Left colon (tissue), 2 donors: ENCODE results near the gene YWHAB. TPM values are rescaled to one million over a fixed set of nuclear protein-coding genes. Genes with fewer than 3 reads are reported as not detected.

Experiments
- ATAC-seq: fragments of 200-7000 bp; cut with Tn5 transposase; one replicate; pipeline ENCODE4 v1.9.1; 2020; ENCODE audit warnings: mild to moderate bottlenecking, moderate library complexity
- DNase-seq, 2 donors: peaks; one replicate each; pipeline ENCODE4 v3.0.0-alpha.2; 2020
- intact Hi-C, 2 donors: fragments of 100-400 bp; cut with DNase I in 1 of 2; cut with micrococcal nuclease in 1 of 2; formaldehyde crosslinking; loops; one replicate each; pipeline versions ENCODE4 v1.11.2 to v1.14.0; 2022; cut with DNase I, micrococcal nuclease
- total RNA-seq, 2 donors: library from RNA; stranded (reverse); fragmentation: NEBNext Ultra II Directional; extraction: Animal tissue kit (Norgen Biotek cat#: 25700); gene quantifications; one replicate each; pipeline ENCODE4 v1.2.1, GENCODE V29; 2021
- donor health status: DM: no; HTN: no; CAD: no.
- donor health status: DM: yes; HTN: yes; CAD: no.

YWHAB gene
- total RNA-seq, 2 donors from 2014 or later: 250 to 271 TPM

DNA sequence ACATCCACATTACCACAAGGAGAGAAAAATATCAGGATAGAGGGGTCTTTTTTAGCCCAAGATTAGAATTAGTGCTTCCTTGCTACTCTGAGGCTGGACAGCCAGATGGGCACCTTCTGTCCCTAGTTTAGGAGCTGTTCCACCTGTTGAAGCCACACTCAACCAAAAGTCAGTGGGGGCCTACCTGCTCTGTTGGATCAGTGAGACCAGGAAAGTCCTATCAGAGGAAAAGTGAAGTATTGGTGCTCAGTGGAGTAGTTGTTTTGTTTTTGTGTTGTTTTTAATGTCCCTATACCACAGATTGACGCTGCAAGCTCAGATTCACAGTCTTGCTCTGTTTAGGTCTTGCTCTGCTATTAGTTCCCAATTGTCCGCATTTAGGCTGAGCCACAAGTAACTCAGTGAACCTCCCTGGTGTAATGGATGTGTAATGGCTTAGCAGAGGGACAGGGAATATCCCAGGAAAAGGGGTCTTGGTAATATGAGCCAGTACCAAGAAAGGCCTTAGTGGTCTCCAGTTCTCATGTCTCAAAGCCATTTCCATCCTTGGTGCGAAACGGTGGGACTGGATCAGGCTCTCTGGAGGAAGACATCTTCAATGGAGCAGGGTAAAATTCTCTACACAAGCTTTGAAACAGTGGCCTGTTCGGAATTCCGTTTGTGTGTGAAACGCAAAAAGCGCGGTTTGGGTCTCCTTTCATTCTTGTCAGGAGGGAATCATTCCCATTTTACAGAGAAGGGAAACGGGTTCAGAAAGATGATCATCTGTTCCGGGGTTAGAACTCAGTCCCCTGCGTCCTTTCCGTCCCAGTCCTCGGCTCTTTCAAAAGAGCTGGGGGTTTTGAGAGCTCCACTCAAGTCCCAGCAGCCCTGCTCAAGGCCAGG, 23.7 kb downstream of the YWHAB start:
- DNase-seq (no peak), ATAC-seq (no peak)
- intact Hi-C loops: no loop called here

DNA sequence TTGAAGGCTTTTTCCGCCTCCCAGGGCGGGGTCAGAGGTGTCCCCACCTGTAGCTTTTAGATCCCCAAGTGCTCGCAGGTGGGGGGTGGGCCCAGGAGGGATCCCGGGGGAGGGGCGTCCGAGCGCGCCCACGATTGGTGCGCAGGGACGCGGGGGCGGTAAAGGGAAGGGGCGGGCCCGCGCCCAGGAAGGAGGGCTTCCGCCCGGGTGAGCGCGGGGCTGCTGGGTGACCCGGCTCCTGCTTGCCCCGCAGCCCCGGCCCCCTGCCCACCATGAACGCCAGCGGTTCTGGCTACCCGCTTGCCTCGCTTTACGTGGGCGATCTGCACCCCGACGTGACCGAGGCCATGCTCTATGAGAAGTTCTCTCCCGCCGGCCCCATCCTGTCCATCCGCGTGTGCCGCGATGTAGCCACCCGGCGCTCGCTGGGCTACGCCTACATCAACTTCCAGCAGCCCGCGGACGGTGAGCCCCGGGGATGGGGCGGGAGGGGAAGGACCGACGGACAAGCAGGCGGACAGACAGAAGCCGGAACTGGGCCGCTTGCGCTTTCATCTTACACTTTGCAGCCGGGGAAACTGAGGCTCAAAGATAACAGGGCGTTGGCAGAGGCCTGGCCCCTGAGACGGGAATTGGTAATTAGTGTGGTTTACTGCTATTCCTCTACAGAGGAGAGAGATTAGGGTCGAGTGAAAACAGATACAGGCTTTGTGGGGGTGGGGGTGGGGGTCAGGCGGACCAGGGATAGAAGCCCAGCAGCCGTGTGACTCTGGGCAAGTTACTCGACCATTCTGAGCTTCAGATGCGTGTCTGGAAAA, 24.6 kb downstream of the YWHAB start, which contains the start of gene PABPC1L:
PABPC1L (plus strand) TSS at position 189 of the 818 bp plus-strand sequence; CDS start at position 273, 84 bp downstream.
- peak; percentile 80 to 84 for DNase-seq
- intact Hi-C loops: no loop called here
- ATAC-seq: peak; percentile 86

DNA sequence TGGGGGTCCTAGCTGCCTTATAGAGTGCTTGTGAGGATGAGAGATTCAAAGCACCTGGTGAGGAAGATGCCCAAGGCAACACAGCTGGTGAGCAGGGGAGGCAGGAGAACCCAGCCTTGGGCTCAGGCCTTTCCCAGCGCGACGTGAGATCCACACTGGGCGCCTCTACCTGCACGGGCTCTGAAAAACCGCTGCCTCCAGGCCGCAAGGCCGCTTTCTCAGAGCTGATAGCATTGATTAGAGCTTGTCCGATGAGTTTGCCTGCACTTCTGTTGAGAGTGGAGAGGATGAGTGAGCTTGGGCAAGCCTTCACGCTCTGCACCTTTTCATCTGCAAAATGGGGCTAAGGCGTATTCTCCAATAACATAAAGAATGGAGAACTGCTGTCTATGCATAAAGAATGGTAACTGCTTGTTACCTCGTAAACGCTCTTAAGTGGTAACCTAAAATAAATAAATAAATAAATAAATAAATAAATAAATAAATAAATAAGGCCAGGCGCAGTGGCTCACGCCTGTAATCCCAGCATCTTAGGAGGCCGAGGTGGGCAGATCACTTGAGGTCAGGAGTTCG, 25.3 kb downstream of the YWHAB start:
- DNase-seq: no peak
- no peak for ATAC-seq
- intact Hi-C loops: no loop called here

DNA sequence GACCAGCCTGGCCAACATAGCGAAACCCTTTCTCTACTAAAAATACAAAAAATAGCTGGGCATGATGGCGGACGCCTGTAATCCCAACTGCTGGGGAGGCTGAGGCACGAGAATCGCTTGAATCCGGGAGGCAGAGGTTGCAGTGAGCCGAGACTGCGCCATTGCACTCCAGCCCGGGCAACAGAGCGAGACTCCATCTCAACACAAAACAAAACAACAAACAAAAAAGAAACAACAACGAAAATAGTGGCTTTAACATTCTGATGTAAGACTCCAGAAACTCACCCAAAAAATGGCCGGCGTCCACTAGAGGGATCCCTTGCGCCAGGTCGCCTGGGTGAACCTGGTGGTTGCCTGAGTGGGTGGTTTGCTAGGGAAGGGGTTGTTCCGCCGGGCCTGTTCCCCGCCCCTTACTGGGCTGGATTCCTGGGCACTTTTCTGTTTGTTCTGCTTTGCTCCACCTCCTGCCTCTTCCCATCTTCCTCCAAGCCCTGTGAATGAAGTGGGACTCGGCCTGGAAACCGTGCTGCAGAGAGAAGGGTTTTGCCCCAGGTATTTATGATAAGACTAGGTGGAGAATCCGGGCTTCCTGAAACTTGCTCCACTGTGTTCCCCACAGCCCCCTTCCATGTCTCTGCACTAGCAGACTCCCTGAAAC, 25.9 kb downstream of the YWHAB start:
- ATAC-seq: peak; percentile 63
- DNase-seq: peak; percentile 63 to 72
- intact Hi-C loops: no loop called here

DNA sequence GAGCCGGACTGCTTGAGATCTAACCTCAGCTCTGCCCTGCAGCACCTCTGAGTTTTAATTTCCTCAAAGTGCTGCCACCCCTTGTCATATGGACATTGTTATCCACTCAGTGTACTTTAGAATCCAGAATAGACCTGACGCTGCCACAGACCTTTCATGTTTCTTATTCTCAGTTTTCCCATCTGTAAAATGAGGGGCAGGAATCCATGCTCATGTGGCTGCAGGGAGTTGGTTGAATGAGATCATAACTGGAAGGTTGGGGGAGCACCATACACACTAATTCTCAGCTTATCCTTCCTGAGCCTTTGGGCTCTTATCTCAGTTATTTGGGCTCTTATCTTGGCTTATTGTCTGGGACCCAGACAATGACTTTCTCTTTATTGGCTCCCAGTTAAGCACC, 26.7 kb downstream of the YWHAB start:
- DNase-seq (no peak), ATAC-seq (no peak)
- intact Hi-C loops: no loop called here

DNA sequence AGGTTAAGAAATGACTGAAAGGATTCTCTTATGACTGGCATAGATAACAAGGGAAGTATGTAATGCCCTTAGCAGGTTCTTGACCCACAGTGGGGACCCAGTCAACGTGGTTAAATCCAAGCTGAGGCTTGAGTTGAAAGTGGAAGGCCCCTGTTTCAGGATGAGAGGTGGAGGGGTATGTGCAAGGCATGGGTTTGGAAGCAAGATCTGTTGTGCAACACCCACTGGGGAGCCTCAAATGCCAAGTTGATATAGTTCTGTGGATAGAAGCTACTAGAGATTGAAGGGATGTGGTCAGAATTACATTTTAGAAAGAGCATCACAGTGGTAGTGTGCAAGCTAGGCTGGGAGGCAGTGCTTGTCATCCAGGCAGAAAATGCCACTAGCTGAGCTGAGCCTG, 29.4 kb downstream of the YWHAB start:
- no peak for DNase-seq
- intact Hi-C loops: no loop called here
- no peak for ATAC-seq

DNA sequence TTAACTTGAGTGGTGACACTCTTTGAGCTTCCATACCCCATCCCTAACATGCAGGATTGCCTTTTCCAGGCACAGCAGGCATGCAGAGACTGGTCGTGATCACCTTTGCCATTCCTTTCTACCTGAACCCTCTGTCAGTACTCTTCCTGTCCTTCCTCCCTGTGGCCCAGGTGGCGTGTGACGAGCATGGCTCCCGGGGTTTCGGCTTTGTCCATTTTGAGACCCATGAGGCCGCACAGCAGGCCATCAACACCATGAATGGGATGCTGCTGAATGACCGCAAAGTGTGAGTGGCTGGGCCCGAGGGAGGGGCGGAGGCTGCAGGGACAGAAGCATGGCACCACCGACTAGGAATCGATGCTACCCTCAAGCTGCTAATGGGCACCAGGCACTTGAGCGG, 31.1 kb downstream of the YWHAB start:
- no peak for DNase-seq
- intact Hi-C loops: no loop called here
- ATAC-seq: no peak

DNA sequence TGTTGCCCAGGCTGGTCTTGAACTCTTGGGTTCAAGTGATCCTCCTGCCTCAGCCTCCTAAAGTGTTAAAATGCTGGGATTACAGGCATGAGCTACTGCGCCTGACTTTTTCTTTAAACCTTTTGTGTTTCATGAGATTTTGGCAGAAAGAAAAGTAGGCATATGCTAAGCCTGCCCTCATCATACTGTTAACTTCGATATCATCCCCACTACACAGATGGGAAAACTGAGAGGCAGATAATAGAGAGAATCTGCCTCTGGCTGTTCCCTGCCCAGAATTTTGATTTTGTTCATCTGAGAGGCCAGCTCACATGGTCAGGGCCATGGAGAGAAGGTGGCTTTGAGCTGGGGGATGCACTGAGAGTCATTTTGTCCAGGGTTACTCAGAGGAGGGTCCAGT, 31.9 kb downstream of the YWHAB start:
- DNase-seq (no peak), ATAC-seq (no peak)
- intact Hi-C loops: no loop called here

DNA sequence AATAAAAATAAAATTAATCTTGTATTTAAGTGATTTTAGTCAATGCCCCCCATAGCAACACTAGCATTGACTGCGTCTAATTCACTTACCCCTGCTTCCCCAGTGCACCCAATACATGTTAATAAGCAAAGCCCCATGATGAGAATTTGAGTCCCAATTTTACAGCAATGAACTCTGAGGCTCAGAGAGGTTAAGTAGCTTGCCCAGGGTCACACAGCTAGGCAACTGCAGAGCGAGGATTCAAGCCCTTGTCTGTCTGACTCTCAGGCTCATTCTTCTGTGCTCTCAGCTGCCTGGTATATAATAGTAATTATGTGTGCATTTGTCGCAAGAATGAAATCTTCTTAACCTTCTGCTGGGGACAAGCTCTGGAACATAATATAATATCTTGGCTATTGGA, 32.8 kb downstream of the YWHAB start:
- DNase-seq (no peak), ATAC-seq (no peak)
- intact Hi-C loops: no loop called here

DNA sequence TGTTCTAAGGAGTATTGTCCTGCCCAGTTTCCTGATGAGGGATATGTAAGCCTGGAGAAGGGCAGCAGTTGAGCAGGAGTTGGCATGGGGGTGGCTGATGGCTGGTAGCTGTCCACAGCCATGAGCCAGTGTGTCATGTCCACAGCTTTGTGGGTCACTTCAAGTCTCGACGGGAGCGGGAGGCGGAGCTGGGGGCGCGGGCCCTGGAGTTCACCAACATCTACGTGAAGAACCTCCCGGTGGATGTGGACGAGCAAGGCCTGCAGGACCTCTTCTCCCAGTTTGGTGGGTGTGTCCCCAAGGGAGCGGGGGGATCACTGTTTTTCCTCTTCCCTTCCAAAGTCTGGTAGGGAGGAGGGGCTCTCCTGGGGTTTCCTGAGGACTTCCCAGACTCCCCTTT, 33.3 kb downstream of the YWHAB start:
- DNase-seq (no peak), ATAC-seq (no peak)
- intact Hi-C loops: no loop called here

DNA sequence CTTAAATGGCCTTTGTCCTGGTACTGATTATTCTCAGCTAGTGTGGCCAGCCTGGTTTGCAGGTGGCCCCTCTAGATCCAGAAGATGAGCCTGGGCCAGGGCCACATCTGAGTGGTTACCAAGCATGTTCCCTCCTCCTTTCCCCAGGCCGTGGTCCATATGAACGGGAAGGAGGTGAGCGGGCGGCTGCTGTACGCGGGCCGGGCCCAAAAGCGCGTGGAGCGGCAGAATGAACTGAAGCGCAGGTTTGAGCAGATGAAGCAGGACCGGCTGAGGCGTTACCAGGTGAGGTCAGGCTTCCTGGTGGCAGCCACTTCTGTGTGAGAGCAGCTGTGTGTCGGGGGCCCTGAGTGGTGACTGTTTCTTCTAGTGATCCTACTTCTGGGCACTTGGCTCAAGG, 35.9 kb downstream of the YWHAB start:
- ATAC-seq (no peak), DNase-seq (no peak)
- intact Hi-C loops: no loop called here

DNA sequence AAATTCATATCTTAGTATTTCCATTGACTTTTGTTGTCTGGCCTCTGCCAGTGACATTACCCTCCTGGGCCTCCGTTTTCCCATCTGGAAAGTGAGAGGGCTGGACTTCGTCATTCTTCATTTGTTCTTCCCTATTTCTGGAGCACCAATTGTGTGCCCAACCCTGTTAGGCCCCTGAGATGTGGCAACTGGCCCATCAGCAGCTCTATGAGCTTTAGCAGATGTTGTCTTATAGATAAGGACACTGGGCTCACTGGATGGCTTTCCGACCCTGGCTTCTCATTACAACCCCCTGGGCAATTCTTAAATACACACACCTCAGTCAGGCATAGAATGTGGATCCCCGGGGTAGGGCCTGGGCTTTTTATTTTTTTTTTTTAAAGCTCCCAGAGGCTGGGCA, 39.0 kb downstream of the YWHAB start:
- no peak for DNase-seq
- intact Hi-C loops: no loop called here
- no peak for ATAC-seq

DNA sequence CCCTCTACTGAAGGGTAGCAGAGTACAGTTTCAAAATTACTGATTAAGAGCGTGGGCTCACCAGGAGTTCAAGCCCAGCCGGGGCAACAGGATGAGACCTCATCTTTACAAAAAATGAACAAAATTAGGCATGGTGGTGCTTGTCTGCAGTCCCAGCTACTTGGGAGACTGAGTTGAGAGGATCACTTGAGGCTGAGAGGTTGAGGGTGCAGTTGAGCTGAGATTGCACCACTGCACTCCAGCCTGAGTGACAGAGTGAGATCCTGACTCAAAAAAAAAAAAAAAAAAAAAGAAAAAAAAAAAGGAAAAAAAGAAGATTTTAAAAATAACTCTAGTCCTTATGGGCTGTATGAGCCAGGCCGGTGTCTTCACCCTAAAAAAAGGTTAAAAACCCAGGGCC, 43.1 kb downstream of the YWHAB start:
- ATAC-seq (no peak), DNase-seq (no peak)
- intact Hi-C loops: no loop called here

DNA sequence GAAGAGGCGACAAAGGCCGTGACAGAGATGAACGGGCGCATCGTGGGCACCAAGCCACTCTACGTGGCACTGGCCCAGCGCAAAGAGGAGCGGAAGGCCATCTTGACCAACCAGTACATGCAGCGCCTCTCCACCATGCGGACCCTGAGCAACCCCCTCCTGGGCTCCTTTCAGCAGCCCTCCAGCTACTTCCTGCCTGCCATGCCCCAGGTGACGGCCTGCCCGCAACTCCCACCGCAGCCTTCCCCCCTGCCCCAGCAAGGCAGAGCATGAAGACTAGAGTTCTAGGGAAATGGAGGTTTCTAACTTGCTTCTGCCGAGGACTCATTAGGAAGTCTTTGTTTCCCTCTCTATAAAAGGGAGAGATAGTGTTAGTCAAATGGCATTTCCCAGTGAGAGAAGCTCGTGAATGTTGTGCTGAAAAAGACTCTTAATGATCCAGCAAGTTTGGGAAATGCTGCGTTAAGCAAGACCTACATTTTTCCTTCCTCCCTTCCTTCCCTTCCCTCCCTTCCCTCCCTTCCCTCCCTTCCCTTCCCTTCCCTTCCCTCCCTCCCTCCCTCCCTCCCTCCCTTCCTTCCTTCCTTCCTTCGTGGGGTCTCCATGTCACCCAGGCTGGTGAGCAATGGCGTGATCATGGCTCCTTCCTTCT, 45.1 kb downstream of the YWHAB start:
- DNase-seq: no peak
- no peak for ATAC-seq
- intact Hi-C loops: no loop called here

DNA sequence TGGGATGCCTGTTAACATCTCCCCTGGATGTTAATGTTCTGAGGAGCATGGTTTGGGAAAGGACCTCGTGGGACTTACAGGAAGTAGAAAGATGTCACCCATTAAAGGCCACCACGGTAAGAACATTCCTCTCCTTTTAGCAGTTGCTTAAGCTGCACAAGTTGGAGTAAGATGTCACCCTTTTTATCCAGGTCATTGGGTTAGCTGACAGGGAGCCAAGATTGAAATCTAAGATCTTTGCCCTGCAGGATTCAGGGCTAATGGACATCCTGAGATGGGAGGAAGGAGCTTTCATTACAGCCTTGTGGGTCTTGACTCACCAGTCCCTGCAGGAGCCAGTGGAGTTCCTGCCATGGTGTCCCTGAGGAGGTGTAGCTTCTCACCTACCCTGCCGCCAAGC, 46.4 kb downstream of the YWHAB start:
- ATAC-seq: no peak
- no peak for DNase-seq
- intact Hi-C loops: no loop called here

DNA sequence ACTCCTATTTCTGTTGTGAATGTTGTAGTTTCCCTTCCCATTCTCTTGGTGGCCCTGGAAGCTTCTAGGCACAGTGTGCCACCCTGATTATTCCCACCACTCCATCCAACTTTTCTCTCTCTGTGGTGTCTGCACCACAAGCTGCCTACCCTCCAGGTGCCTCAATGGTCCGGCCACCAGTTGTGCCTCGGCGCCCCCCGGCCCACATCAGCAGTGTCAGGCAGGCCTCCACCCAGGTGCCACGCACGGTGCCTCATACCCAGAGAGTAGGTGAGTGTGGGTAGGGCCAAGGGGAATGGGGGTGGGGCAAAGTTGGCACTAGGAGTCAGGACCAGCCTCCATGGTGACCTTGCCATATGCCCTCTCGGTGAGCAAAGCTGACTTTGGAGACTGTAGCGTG, 47.4 kb downstream of the YWHAB start:
- no peak for ATAC-seq
- no peak for DNase-seq
- intact Hi-C loops: no loop called here

DNA sequence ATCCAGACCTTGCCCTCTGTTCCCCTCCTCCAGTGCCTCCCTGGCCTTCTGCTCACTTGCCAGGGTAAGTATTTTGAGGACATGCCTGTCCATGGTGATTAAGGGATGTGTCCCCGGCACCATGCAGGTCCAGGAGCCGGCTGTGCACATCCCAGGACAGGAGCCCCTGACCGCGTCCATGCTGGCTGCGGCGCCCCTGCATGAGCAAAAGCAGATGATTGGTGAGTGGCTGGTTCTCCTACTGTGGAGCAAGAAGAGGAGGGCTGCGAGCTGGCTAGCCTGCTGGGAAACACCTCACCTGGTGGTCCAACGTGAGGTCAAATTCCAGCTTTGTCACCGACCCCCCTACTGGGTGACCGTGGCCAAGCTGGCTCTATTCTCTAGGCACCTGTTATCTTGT, 51.0 kb downstream of the YWHAB start:
- DNase-seq (no peak), ATAC-seq (no peak)
- intact Hi-C loops: no loop called here

DNA sequence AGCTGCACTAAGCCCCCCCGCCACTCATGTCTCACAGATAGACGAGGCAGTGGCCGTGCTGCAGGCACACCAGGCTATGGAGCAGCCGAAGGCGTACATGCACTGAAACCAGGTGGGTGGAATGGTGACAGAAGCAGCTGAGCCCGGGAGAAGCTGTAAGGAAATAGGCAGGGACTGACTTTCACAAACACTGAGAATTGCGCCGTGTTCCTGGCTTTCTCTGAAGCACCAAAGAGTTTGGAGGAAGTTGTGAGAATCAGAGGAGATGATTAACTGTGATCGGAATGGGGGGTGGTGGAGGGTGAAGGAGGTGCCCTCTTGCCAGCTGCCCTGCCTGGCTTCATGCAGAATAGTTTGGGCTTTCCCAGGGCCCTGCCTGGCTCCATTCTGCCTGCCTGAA, 53.1 kb downstream of the YWHAB start:
- DNase-seq (no peak), ATAC-seq (no peak)
- intact Hi-C loops: no loop called here

DNA sequence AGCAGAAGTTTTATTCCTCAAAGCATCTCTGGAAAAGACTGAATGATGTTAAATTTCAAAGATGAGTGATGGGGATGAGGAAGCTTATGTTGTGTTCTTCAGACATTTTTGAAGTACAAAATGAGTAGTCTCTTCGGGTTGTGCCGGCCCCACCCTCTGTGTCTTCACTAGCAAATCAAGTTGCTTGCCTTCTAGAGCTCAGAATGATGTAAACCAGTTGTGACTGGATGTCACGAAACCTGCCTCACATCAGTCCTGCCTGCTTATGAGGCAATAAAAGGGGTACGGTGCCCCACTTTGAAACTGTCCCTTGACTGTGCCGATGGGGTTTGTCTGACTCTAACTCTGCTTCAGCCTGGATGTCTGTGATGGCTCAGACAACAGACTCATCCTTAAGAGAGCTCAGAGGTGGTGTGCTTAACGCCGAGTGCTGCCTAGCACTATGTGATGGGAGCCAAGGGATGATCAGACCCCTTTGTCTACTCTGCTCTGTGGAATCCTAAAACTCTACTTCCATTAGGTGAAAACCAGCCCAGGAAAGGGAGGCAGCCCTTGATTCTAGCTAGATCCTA, 55.7 kb downstream of the YWHAB start:
- intact Hi-C loops: no loop called here
- no peak for ATAC-seq
- DNase-seq: no peak
